Germinal center (tissue), 1 donor: ENCODE data around the gene CDKN3.
A peak's percentile ranks its signal among the peaks of the same experiment; 100 is the strongest.
"Not testable (repeated sequence)": the region's sequence is repeated elsewhere in the genome, so short reads cannot be mapped to it uniquely, and the experiment has no call there.

Source experiments
- DNase-seq: peaks from one replicate; pipeline ENCODE4 v3.0.0; 2012; ENCODE audit warnings: mixed read lengths, low spot score

The CDKN3 gene

GRCh38 chr14:54424479-54424901 lies 27.7 kb downstream of the CDKN3 start:
- no peak for DNase-seq

DNA sequence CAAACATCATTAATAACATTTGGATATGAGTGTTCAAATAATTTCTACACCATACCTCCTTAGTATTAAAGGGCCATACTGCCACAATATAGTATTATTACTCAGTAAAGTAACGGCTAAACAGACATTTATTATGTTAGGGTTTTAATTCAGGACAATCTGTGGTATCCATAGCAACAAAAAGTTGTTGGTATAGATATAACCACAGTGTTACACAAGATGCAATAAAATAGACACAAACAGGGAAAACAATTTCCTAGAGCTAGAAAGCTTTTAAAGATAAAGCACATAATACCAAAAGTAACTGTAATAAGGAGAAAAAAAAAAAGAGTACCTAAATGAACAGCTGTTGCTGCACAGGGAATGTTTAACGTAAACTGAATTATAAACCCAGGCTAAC lies 28.3 kb downstream of the CDKN3 start:
- no peak for DNase-seq

DNA sequence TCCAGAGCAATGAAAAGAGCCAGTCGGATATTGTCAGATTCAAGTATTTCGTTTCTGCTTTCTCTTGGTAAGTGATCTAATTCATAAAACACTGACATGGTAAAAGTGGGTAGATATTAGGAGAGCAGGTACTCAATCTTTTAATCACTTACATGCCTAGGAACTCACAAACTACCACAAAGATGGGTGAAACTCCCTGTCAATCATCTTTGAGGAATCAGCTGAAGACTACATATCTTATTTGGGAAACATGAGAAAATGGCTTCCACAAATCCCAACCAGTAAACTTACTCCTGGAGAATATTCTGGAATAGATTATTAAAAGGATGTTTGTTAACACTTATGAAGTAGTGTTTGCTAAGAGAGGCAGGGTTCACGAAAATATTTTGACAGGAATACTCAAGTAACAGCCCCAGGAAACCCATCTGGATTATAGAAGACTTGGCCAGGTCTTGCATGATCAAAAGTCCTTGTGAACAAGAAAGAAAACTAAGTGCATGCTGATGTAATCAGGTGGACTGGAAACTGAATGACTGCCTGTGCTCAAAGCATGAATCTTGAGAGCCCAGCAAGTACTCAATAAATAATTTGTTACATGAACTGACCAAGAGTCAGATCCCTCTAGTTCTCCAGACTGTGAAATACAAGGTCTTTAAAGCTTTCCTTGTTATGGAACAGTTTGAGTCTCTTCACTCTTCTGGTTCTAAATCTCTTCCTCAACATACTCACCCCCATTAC lies 28.9 kb downstream of the CDKN3 start:
- no peak for DNase-seq

DNA sequence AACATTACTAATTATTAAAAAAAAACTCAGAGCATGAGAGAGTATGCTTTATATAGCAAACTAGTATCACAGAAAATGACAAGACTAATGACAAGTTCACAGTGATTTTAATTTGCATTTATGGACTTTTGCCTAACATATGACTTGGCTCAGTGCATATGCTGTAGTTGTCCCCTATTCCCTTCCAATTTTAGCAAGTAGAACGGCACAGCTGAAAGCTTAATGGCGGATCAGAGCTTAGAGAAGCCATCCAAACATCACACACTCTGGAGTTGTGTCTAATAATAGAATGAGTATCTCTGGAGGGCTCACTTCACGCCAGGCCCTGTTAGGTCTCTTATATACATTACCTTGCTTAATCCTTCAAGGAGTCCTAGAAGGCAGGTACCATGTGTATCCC lies 31.1 kb downstream of the CDKN3 start:
- no peak for DNase-seq

DNA sequence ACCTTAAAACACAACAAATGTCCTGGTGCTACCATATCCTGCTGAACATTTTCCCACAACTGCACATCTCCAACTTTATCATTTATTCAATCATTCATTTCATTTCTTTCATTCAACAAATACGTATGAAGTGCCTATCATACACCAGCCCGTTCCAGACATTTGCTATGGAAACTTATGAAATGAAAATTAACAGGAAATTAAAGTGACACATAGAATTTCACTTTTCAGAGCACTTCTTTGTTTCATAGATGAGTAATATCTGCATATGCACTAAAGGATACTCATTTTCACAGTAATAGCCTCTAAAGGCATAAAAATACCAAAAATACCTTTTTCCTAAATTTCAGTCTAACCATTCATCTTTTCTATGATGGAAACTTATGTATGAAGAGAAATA lies 31.7 kb downstream of the CDKN3 start:
- no peak for DNase-seq

DNA sequence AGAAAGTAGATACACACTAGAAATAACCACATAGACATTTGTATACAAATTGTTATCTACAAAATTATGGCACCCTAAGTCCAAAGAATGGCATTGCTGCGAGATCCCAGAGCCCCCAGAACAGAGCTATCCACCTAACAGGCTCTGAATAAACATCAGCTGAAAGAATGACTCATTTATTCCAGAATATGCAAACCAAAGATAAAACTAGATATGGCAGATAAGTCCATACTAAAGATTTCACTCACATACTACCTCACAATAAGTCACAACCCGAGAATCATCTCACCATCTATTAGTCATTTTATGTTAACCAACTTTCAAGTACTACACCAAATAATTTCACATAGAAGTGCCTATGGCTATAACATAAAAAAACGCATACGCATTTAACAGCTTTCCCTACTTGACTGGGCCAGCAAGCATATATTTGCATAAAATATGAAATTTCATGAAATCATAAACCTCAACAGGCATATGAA lies 38.7 kb downstream of the CDKN3 start:
- peak; percentile 23 for DNase-seq

GRCh38 chr14:54437954-54438353 lies 41.1 kb downstream of the CDKN3 start:
- not testable (repeated sequence) for DNase-seq

DNA sequence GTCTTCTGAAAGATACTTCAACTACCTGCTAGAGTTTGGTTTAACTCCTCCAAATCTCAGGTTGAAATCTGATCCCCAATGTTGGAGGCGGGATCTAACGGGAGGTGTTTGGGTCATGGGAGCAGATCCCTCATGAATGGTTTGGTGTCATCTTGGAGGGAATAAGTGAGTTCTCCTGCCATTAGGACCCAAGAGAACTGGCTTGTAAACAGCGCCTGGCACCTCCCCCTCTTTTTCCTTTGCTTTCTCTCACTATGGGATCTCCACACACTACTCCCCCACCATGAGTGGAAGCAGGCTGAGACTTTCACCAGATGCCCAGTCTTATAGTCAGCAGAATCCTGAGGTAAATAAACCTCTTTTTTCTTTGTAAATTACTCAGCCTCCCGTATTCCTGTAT lies 41.9 kb downstream of the CDKN3 start:
- no peak for DNase-seq

- DNase-seq = no peak
These were observed 43.2 kb downstream of the CDKN3 start for GRCh38 chr14:54440037-54440436.

GRCh38 chr14:54440476-54440872 lies 43.7 kb downstream of the CDKN3 start:
- DNase-seq = no peak

- DNase-seq = peak; percentile 96
These were observed 44.4 kb downstream of the CDKN3 start, which contains the start of gene CNIH1 for GRCh38 chr14:54440873-54441868. Gene CNIH1 (minus strand): TSS chr14:54441374. CDS start chr14:54441327, 47 bp downstream.

- DNase-seq = not testable (repeated sequence)
These were observed 46.2 kb downstream of the CDKN3 start for GRCh38 chr14:54442961-54443360.

GRCh38 chr14:54443981-54444380 lies 47.2 kb downstream of the CDKN3 start:
- DNase-seq = no peak

DNA sequence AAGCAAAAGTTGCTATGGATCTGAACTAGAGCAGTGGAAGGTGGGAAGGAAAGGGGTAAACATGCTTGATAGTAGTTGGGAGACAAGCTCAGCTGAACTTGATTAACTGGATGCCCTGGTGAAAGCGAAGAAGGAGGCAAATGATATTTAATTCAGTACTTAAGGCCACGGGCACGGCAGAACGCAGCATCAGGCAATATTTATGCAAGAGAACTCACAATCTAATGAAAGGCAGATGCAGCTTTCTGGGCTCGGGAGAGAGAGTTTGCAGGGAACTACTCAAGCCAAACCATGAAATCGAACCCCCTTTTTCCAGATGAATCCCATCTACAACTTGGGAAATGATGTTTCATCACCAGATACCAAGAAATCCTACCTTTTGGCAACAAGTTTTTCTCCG lies 47.9 kb downstream of the CDKN3 start:
- no peak for DNase-seq

DNA sequence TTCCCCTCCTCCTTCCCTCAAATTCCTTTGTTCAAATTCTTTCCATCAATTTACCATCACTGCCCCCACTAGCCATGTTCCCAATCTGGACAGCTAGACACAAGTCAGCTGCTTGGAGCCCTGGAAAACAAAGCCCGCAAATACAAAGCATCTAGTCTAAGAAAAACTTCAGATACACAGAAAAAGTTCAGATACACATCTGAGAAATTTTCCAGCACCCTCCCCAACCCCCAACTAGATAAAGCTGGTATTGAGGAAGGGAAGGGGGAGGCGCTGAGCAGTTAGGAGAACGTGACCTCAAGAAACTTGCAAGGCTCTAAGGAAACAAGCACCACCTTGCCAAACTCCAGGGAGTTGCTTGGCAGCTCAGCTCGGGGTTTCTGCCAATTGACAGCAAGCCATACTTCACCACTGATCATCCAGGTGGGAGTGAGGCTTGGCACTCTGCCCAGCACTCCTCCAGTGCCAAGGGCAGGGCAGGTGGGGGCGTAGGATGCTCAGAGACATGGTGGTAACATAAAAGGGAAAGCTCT lies 49.4 kb downstream of the CDKN3 start:
- DNase-seq = no peak

DNA sequence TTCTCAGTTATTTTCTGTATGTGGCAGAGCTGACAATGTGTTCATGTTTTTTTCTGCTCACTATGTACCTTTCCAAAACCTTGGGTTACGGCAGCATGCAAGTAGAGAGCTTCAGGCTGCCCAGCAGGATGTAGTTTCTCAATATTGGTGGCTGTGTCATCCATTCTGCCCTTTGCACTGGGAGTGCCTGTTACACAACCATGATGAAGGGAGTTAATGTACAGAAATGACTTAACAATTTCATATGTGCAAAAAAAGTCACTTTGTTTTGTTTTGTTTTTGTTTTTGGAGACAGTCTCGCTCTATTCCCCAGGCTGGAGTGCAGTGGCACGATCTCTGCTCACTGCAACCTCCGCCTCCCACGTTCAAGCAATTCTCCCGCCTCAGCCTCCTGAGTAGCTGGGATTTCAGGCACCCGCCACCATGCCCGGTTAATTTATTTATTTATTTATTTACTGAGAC lies 50.5 kb downstream of the CDKN3 start:
- DNase-seq = no peak

DNA sequence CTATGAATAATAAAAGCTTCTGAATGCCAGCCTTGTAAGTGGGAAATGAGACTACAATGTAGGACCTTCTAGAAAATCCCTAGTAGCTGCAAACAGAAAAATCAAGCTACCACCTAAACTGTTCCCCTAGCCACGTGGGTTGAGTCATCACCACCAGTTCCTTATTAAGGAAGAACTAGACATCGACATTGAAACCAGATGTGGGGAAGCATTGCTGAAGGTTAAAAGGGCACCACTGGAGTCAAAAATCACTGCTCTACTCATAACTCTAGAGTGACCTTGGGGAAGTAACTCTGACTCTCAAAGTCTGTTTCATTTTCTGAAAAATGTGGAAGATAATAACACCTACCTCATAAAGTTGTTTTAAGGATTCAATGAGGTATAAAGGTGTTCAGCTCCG lies 53.7 kb downstream of the CDKN3 start:
- DNase-seq = no peak

DNA sequence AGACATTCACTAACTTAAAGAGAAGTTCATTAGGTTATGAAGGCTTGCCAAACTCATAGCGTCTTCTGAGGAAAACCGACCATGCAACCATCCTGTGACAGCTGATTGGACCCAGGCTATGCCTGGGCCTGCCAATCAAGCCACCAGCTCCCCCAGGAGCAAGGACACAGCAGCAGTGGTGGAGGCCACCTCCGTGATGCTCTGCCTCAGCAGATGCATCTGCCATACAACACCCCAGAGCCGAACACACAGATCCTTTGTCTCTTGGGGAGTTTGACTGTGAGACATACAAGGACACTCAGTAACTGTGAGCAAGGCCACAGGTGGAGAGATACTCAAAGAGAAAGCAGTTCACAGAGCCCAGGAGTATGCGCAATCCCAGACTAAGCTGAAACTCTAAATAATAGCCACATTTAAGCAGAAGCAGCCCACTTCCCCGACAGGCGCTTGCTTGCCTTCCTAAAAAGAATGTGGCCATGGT lies 54.4 kb downstream of the CDKN3 start:
- no peak for DNase-seq

DNA sequence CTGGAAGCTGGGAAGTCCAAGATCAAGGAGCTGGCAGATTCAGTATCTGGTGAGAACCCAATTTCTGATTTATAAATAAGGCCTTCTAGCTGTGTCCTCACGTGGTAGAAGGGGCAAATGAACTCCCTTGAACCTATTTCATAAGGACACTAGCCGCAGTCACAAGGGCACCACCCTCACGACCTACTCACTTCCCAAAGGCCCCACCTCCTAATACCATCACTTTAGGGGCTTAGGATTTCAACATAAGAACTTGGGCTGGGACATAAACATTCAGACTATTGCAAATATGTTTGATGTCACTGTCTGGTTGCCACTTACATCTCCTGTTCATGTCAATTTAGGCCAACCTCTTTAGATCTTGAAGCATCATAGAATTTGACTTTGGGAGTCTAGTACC lies 55.2 kb downstream of the CDKN3 start:
- DNase-seq = no peak

DNA sequence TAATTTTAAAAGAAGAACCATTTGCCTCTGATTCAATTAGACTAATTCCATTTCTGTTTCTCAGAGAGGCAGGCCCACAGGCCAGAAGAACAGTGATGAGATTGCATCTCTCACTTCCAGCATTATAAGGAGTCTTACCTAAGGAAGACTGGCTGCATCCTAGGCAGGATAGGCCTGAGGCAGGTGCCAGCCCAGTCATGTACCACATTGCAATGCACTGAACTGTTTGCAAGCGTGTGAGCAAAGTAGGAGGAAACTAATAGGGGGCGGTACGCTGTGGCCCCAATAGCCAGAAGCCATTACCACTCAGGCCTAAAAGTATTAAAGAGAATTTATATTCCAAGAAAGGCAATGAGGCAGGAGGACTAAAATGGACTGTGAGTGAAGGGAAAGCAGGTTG lies 56.4 kb downstream of the CDKN3 start:
- no peak for DNase-seq

DNA sequence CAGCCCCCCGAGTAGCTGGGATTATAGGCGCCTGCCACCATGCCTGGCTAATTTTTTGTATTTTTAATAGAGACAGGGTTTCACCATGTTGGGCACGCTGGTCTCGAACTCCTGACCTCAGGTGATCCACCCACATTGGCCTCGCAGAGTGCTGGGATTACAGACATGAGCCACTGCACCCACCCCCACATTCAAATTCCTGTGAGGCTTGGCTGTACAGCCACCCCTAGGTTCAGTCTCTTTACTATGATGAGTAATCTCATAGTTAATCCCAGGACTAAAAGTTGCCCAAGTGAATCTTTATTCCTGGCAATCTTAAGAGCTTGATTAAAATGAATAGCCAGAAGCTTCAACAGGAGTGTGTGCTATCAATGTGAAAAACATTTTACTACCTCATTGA lies 57.2 kb downstream of the CDKN3 start:
- DNase-seq = not testable (repeated sequence)

DNA sequence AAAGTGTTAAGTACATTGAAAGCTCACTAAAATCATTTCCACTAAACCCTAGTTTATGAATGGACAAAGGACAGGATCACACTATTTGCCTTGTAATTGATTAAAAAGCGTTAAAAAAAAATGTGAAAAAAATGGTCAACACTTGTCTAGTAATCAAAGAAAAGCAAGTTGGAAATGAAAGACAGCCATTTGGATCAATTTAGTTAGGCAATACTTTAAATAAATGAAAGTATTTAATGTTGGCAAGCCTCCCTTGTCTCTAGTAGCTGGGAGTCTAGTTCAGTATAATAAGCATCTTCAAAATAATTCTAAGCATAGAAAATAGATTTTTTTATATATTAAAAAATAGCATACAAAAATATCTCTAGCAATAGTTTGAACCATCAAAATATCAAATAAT lies 58.6 kb downstream of the CDKN3 start:
- DNase-seq = no peak
